Measurements from ENCODE around the gene TRAPPC10. TPM values are rescaled to one million over a fixed set of nuclear protein-coding genes. Genes with fewer than 3 reads are reported as not detected.

Gene TRAPPC10
- polyA plus RNA-seq, 1 of the 3 experiments (the other 2 are of a cell fraction), result 17.5 TPM

GRCh38 chr21:43995521-43996105 lies 16.5 kb upstream of the TRAPPC10 start:
- no peak for DNase-seq
- no peaks in the 10 kb centered on the region for H3K36me3 ChIP-seq (replicated peaks in 1 of 2; ENCODE audit: control insufficient read depth in 1 of 2, insufficient read depth in 2 of 2, low read length in 1 of 2)
- H3K27ac ChIP-seq (ENCODE audit: low read depth in 2 of 2, low read length in 1 of 2), result no peak overlapping the region
- ChIA-PET POLR2A (no interaction called here), CTCF (interaction anchor here (1.3 to 1.5 kb wide), 2 partner anchors 15 to 20 kb away, joined by 3 to 4 read pairs; no protein-coding TSS in a partner anchor)
- H3K4me3 ChIP-seq (ENCODE audit: low read depth in 2 of 2, low read length in 1 of 2), result no peak overlapping the region
- H3K4me2 ChIP-seq, result no peak overlapping the region
- TF ChIP-seq GABPA (IDR thresholded peaks at IDR 0.05; ENCODE audit: low read depth) (no peak), FOXM1 (IDR thresholded peaks at IDR 0.05; ENCODE audit: low read depth) (no peak), USF1 (IDR thresholded peaks at IDR 0.05; ENCODE audit: borderline replicate concordance, low read depth) (no peak), RFX5 (IDR thresholded peaks at IDR 0.05; ENCODE audit: low read length) (no peak), YY1 (IDR thresholded peaks at IDR 0.05; ENCODE audit: low read depth) (no peak), IRF3 (IDR thresholded peaks at IDR 0.05; ENCODE audit: low read depth, low read length) (no peak), CHD2 (IDR thresholded peaks at IDR 0.05; ENCODE audit: low read length, partially characterized antibody) (no peak), RCOR1 (IDR thresholded peaks at IDR 0.05; ENCODE audit: low read length) (no peak), GATA2 (CRISPR knock-in tag; IDR thresholded peaks at IDR 0.05) (no peak), TAF1 (IDR thresholded peaks at IDR 0.05; ENCODE audit: borderline replicate concordance, low read depth, low read length) (no peak), SIN3A (IDR thresholded peaks at IDR 0.05; ENCODE audit: borderline replicate concordance, low read depth, low read length) (no peak), FOSL2 (IDR thresholded peaks at IDR 0.05; ENCODE audit: borderline replicate concordance, low read depth) (no peak), PBX3 (IDR thresholded peaks at IDR 0.05) (no peak), POLR2AphosphoS5 (IDR thresholded peaks at IDR 0.05; ENCODE audit: low read depth, low read length) (no peak)
- WGBS (ENCODE audit: low lambda C conversion rate), result 85% methylated on average over 15 of the region's 18 CpGs
- no peak overlapping the region for H3K9ac ChIP-seq
- H2AFZ ChIP-seq (ENCODE audit: low read depth), result no peak overlapping the region
- no peaks in the 10 kb centered on the region for H3K27me3 ChIP-seq (ENCODE audit: insufficient read depth)
- peaks cover 0 to 2% of the 10 kb centered on the region in 2 experiments; a peak in 1 of 4 replicates for H3K4me1 ChIP-seq (ENCODE audit: control insufficient read depth in 1 of 2, insufficient read depth in 2 of 2, low read depth in 1 of 2, low read length in 1 of 2)
- H3K9me2 ChIP-seq, result no peaks in the 10 kb centered on the region
- H3K9me3 ChIP-seq, result no peaks in the 10 kb centered on the region
- no peaks in the 10 kb centered on the region for H4K20me1 ChIP-seq (ENCODE audit: insufficient read depth)
- no peaks in the 10 kb centered on the region for H3K79me2 ChIP-seq (ENCODE audit: insufficient read depth)
- H3F3A ChIP-seq (replicated peaks; ENCODE audit: insufficient read depth), result no peaks in the 10 kb centered on the region
